Stomach (tissue), 9 donors: ENCODE results near the gene TPP1. TPM values are rescaled to one million over a fixed set of nuclear protein-coding genes. Genes with fewer than 3 reads are reported as not detected.

Experiments used
- DNase-seq, 2 donors: peaks; one replicate each; pipeline versions ENCODE4 v3.0.0 to v3.0.0-alpha.2; 2013 to 2019
- H3K27ac ChIP-seq, 5 donors: fragments of 200-600 bp in 4 of 5; sonication (generic) in 4 of 5; one replicate each; pipeline ENCODE4 v1.5.1; 2013 to 2019; ENCODE audit warnings: mild to moderate bottlenecking in 1 of 5, moderate library complexity in 1 of 5
- H3K27me3 ChIP-seq, 3 donors: fragments of 200-600 bp; sonication (generic); one replicate each; pipeline ENCODE4 v1.5.1; 2017 to 2019; ENCODE audit warnings: mixed run types in 1 of 3
- H3K36me3 ChIP-seq, 4 donors: fragments of 200-600 bp; sonication (generic); 1 replicate in 3 of 4; 2 replicates in 1 of 4; pipeline ENCODE4 v1.5.1; 2016 to 2019
- H3K4me1 ChIP-seq, 4 donors: fragments of 200-600 bp; sonication (generic); one replicate each; pipeline ENCODE4 v1.5.1; 2016 to 2019
- H3K4me3 ChIP-seq, 4 donors: fragments of 200-600 bp; sonication (generic) in 3 of 4; one replicate each; pipeline ENCODE4 v1.5.1; 2016 to 2019; ENCODE audit warnings: mild to moderate bottlenecking in 1 of 4
- H3K9me3 ChIP-seq, 4 donors: fragments of 200-600 bp; sonication (generic); one replicate each; pipeline ENCODE4 v1.5.1; 2016 to 2019
- CTCF ChIP-seq, 7 experiments: fragments of 450-650 bp in 4 of 7; fragments of 200-600 bp in 3 of 7; sonication (generic) in 3 of 7; IDR thresholded peaks; one replicate each; pipeline ENCODE4 v1.5.1; 2016 to 2019; ENCODE audit warnings: antibody characterized with exemption in 7 of 7, control low read depth in 2 of 7, mild to moderate bottlenecking in 1 of 7
- EP300 ChIP-seq: sonication (generic); formaldehyde crosslinking; IDR thresholded peaks from one replicate; pipeline ENCODE4 v1.6.1; 2017; ENCODE audit warnings: antibody characterized with exemption
- POLR2A ChIP-seq, 4 donors: fragments of 450-650 bp; IDR thresholded peaks; one replicate each; pipeline ENCODE4 v1.6.1; 2016; ENCODE audit warnings: antibody characterized with exemption in 4 of 4, control low read depth in 2 of 4, mild to moderate bottlenecking in 1 of 4, moderate library complexity in 1 of 4
- POLR2AphosphoS5 ChIP-seq, 3 donors: sonication (generic); formaldehyde crosslinking; IDR thresholded peaks; one replicate each; pipeline ENCODE4 v1.6.1; 2016; ENCODE audit warnings: antibody characterized with exemption in 3 of 3
- WGBS, 5 donors: extraction: QIAGEN DNeasy Blood & Tissue Kit in 3 of 5; methylation state at CpG; one replicate each; pipeline versions ENCODE4 v1.1.5 to v1.1.7; 2013 to 2018; 5-methylcytosine and 5-hydroxymethylcytosine counted together
- intact Hi-C: fragments of 100-400 bp; cut with DNase I; formaldehyde crosslinking; loops from one replicate; pipeline ENCODE4 v1.15.1; 2023; ENCODE audit warnings: low total_unique reads
- polyA plus RNA-seq, 3 donors: library from polyadenylated mRNA; stranded (reverse); fragments of 200-250 nt; gene quantifications; one replicate each; pipeline ENCODE4 v1.2.3, GENCODE V29; 2013
- total RNA-seq, 5 donors: library from RNA; depleted of rRNA; stranded (reverse); fragments of >200 nt; gene quantifications; one replicate each; pipeline versions ENCODE4 v1.1.0 to v1.2.3, GENCODE V29; 2014 to 2016
- donor health status: healthy with polysubstance abuse.
- donor health status: Bipolar disorder and iron deficiency.
- donor health status: healthy.

The TPP1 gene
- total and polyA plus RNA-seq, 8 donors, result 11.9 to 213 (median 46.6) TPM

GRCh38 chr11:6623391-6624363 lies 4.5 kb upstream of the TPP1 start:
- no peak for TF ChIP-seq POLR2A (IDR thresholded peaks at IDR 0.05)
- TF ChIP-seq EP300, result no peak
- no peak for TF ChIP-seq CTCF (IDR thresholded peaks at IDR 0.05)
- TF ChIP-seq POLR2AphosphoS5 (IDR thresholded peaks at IDR 0.05), result no peak
- 81 to 87% (median 86%) methylated on average over 17 to 31 of the region's 31 CpGs for WGBS, 5 donors
- no peaks in the 10 kb centered on the region for H3K27me3 ChIP-seq
- H3K4me3 ChIP-seq, result no peak overlapping the region
- intact Hi-C loops, result no loop called here
- H3K9me3 ChIP-seq, result no peaks in the 10 kb centered on the region
- H3K4me1 ChIP-seq, result peaks cover under 1 to 7% (median 7%) of the 10 kb centered on the region in 4 donors
- H3K36me3 ChIP-seq, result peaks cover 13 to 60% (median 54%) of the 10 kb centered on the region in 4 donors
- H3K27ac ChIP-seq, result no peak overlapping the region
- DNase-seq, result no peak

GRCh38 chr11:6622261-6623171 lies 3.3 kb upstream of the TPP1 start:
- Histone ChIP-seq H3K27ac (no peak overlapping the region), H3K36me3 (peaks cover 13 to 50% (median 48%) of the 10 kb centered on the region in 4 donors), H3K4me1 (peaks cover 12 to 19% (median 17%) of the 10 kb centered on the region in 4 donors), H3K27me3 (no peaks in the 10 kb centered on the region), H3K9me3 (no peaks in the 10 kb centered on the region), H3K4me3 (no peak overlapping the region)
- TF ChIP-seq POLR2AphosphoS5 (IDR thresholded peaks at IDR 0.05), result no peak
- no peak for TF ChIP-seq EP300
- no peak for TF ChIP-seq CTCF (IDR thresholded peaks at IDR 0.05)
- TF ChIP-seq POLR2A (IDR thresholded peaks at IDR 0.05), result no peak
- DNase-seq, result no peak
- WGBS, 5 donors, result 78 to 90% (median 88%) methylated on average over 13 to 24 of the region's 24 CpGs
- intact Hi-C loops, result no loop called here

DNA sequence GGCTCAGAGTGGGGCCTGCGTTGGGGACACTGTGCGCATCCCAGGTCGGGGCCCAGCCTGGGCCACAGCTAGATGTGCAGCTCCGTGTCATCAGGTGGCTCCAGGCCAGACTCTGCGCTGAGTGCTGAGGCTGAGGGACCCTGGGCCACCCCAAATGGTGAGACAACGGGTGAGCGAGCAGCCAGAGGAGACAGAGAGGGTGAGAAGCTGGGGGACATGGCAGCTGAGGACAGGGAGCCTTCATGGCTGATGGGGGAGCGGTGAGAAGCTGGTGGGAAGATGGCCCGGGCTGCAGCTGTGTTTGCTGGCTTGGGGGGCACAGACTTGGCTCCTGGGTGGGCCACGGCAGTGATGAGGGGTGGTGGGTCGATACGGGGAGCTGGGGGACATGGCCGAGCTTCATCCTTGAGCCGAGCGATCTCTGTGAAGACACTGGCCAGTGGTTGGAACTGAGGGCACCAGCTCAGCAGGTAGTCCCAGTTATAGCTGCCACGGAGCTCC lies 2.5 kb upstream of the TPP1 start:
- no peak overlapping the region for H3K27ac ChIP-seq
- DNase-seq, result no peak
- H3K4me3 ChIP-seq, result no peak overlapping the region
- H3K9me3 ChIP-seq, result no peaks in the 10 kb centered on the region
- 84 to 90% (median 88%) methylated on average over 15 to 16 of the region's 16 CpGs for WGBS, 5 donors
- peaks cover 15 to 50% (median 44%) of the 10 kb centered on the region in 4 donors for H3K36me3 ChIP-seq
- peaks cover 15 to 27% (median 20%) of the 10 kb centered on the region in 4 donors for H3K4me1 ChIP-seq
- TF ChIP-seq POLR2A (IDR thresholded peaks at IDR 0.05), result no peak
- no peak for TF ChIP-seq CTCF (IDR thresholded peaks at IDR 0.05)
- no peak for TF ChIP-seq EP300
- no peak for TF ChIP-seq POLR2AphosphoS5 (IDR thresholded peaks at IDR 0.05)
- intact Hi-C loops, result no loop called here
- no peaks in the 10 kb centered on the region for H3K27me3 ChIP-seq

DNA sequence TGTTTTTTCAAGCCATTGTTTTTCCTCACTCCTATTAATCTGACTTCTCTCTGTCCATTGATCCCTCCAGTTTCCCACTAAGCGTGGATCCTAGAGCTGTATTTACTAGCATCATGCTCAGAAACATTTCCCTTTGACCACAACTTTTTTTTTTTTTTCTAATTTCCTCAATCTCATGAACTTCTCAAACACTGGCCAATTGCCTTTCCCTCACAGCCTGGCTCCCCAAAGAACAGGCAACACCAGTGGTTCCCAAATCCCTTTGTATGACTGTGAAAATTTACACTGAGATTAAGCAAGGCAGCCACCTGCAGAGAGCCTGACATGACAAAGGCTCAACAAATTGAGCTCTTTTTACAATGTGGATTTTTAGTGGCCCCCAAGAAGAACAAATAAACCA lies 1.4 kb upstream of the TPP1 start:
- Histone ChIP-seq H3K36me3 (peaks cover 19 to 50% (median 44%) of the 10 kb centered on the region in 4 donors), H3K9me3 (no peaks in the 10 kb centered on the region), H3K27me3 (no peaks in the 10 kb centered on the region), H3K4me3 (no peak overlapping the region), H3K4me1 (peaks cover 15 to 29% (median 21%) of the 10 kb centered on the region in 4 donors), H3K27ac (no peak overlapping the region)
- DNase-seq, result no peak
- TF ChIP-seq POLR2AphosphoS5 (IDR thresholded peaks at IDR 0.05), result no peak
- no peak for TF ChIP-seq EP300
- TF ChIP-seq POLR2A (IDR thresholded peaks at IDR 0.05), result no peak
- TF ChIP-seq CTCF (IDR thresholded peaks at IDR 0.05), result no peak
- 31 to 92% (median 77%) methylated on average over 1 of the region's 1 CpG for WGBS, 5 donors
- intact Hi-C loops, result no loop called here
